Thyroid gland (tissue), 4 donors: Measurements from ENCODE around the gene MGAT1. TPM values are rescaled to one million over a fixed set of nuclear protein-coding genes. Genes with fewer than 3 reads are reported as not detected.

Experiments
- DNase-seq, 2 donors: peaks; one replicate each; pipeline ENCODE4 v3.0.0-alpha.2; 2019
- H3K27ac ChIP-seq, 3 donors: fragments of 200-600 bp; sonication (generic); 1 replicate in 2 of 3; 2 replicates in 1 of 3; pipeline ENCODE4 v1.5.1; 2016 to 2019; ENCODE audit warnings: mild to moderate bottlenecking in 1 of 3, moderate library complexity in 1 of 3
- H3K27me3 ChIP-seq: fragments of 200-600 bp; sonication (generic); one replicate; pipeline ENCODE4 v1.5.1; 2019
- H3K36me3 ChIP-seq, 2 donors: fragments of 200-600 bp; sonication (generic); one replicate each; pipeline ENCODE4 v1.5.1; 2016 to 2019
- H3K4me1 ChIP-seq, 2 donors: fragments of 200-600 bp; sonication (generic); one replicate each; pipeline ENCODE4 v1.5.1; 2017 to 2019
- H3K4me3 ChIP-seq, 3 donors: fragments of 200-600 bp; sonication (generic); replicated peaks in 1 of 3; 1 replicate in 2 of 3; 2 replicates in 1 of 3; pipeline ENCODE4 v1.5.1; 2016; ENCODE audit warnings: mild to moderate bottlenecking in 1 of 3
- H3K9me3 ChIP-seq: fragments of 200-600 bp; sonication (generic); one replicate; pipeline ENCODE4 v1.5.1; 2017
- CTCF ChIP-seq, 6 experiments: fragments of 200-600 bp in 3 of 6; fragments of 450-650 bp in 3 of 6; sonication (generic) in 3 of 6; IDR thresholded peaks; one replicate each; pipeline ENCODE4 v1.5.1; 2016 to 2019; ENCODE audit warnings: antibody characterized with exemption in 6 of 6, mild to moderate bottlenecking in 2 of 6, inconsistent platforms in 1 of 6, moderate library complexity in 1 of 6
- POLR2A ChIP-seq, 2 donors: fragments of 450-650 bp; IDR thresholded peaks; one replicate each; pipeline ENCODE4 v1.6.1; 2017; ENCODE audit warnings: antibody characterized with exemption in 2 of 2, mild to moderate bottlenecking in 2 of 2, moderate library complexity in 1 of 2
- WGBS, 2 donors: methylation state at CpG; one replicate each; pipeline ENCODE4 v1.1.5; 2017; 5-methylcytosine and 5-hydroxymethylcytosine counted together
- intact Hi-C: fragments of 100-400 bp; cut with DNase I; formaldehyde crosslinking; loops from one replicate; pipeline ENCODE4 v1.15.1; 2023
- total RNA-seq, 4 donors: library from RNA; depleted of rRNA; stranded (reverse); fragments of >200 nt; gene quantifications; one replicate each; pipeline ENCODE4 v1.2.3, GENCODE V29; 2016

Gene MGAT1
- total RNA-seq, 4 donors from 2014 or later = 155 to 283 (median 200) TPM

GRCh38 chr5:180823940-180824629 is 21.5 kb upstream of the MGAT1 start:
- peak overlapping the region; percentile 89 to 98 (median 94) for H3K27ac ChIP-seq

GRCh38 chr5:180823346-180823745 is 20.7 kb upstream of the MGAT1 start:
- Histone ChIP-seq H3K27me3 (no peaks in the 10 kb centered on the region), H3K36me3 (no peaks in the 10 kb centered on the region), H3K9me3 (no peaks in the 10 kb centered on the region), H3K4me1 (peaks cover 63 to 78% of the 10 kb centered on the region in 2 donors), H3K27ac (peak overlapping the region; percentile 89 to 98 (median 94)), H3K4me3 (no peak overlapping the region)
- DNase-seq = peak; percentile 84 to 87
- TF ChIP-seq POLR2A (IDR thresholded peaks at IDR 0.05) (peak in 1 of 2 donors; percentile 82), CTCF (IDR thresholded peaks at IDR 0.05) (no peak)
- 46 to 52% methylated on average over 4 to 5 of the region's 7 CpGs for WGBS, 2 donors
- intact Hi-C loops = no loop called here

More at GRCh38 chr5:180823940-180824629, 21.5 kb upstream of the MGAT1 start:
- no peak for DNase-seq
- Histone ChIP-seq H3K36me3 (no peaks in the 10 kb centered on the region), H3K27me3 (no peaks in the 10 kb centered on the region), H3K4me1 (peaks cover 55 to 71% of the 10 kb centered on the region in 2 donors), H3K9me3 (no peaks in the 10 kb centered on the region), H3K4me3 (no peak overlapping the region)
- intact Hi-C loops = no loop called here
- WGBS, 2 donors = 67 to 73% methylated on average over 6 of the region's 6 CpGs
- TF ChIP-seq POLR2A (IDR thresholded peaks at IDR 0.05) (no peak), CTCF (IDR thresholded peaks at IDR 0.05) (no peak)

- no peak for TF ChIP-seq POLR2A (IDR thresholded peaks at IDR 0.05)
- TF ChIP-seq CTCF (IDR thresholded peaks at IDR 0.05) = no peak
- Histone ChIP-seq H3K27me3 (no peaks in the 10 kb centered on the region), H3K36me3 (no peaks in the 10 kb centered on the region), H3K4me3 (no peak overlapping the region), H3K4me1 (peaks cover 74 to 90% of the 10 kb centered on the region in 2 donors), H3K9me3 (no peaks in the 10 kb centered on the region), H3K27ac (peak overlapping the region; percentile 82 to 89 (median 85))
- no peak for DNase-seq
- intact Hi-C loops = no loop called here
- 95 to 97% methylated on average over 4 of the region's 4 CpGs for WGBS, 2 donors
These were observed 18.9 kb upstream of the MGAT1 start for GRCh38 chr5:180821538-180821937.

- WGBS, 2 donors = 52 to 63% methylated on average over 3 of the region's 3 CpGs
- peak in 1 of 2 donors; percentile 22 for TF ChIP-seq POLR2A (IDR thresholded peaks at IDR 0.05)
- TF ChIP-seq CTCF (IDR thresholded peaks at IDR 0.05) = no peak
- no peaks in the 10 kb centered on the region for H3K27me3 ChIP-seq
- H3K4me1 ChIP-seq = peaks cover 78 to 91% of the 10 kb centered on the region in 2 donors
- H3K9me3 ChIP-seq = no peaks in the 10 kb centered on the region
- no peaks in the 10 kb centered on the region for H3K36me3 ChIP-seq
- H3K4me3 ChIP-seq = no peak overlapping the region
- H3K27ac ChIP-seq = peak overlapping the region; percentile 82 to 89 (median 85)
- no peak for DNase-seq
- intact Hi-C loops = no loop called here
These were observed 18.2 kb upstream of the MGAT1 start for GRCh38 chr5:180820788-180821321.

- no peak for TF ChIP-seq CTCF (IDR thresholded peaks at IDR 0.05)
- H3K4me1 ChIP-seq = peaks cover 63 to 89% of the 10 kb centered on the region in 2 donors
- no peaks in the 10 kb centered on the region for H3K9me3 ChIP-seq
- no peaks in the 10 kb centered on the region for H3K27me3 ChIP-seq
- 57 to 64% methylated on average over 6 of the region's 6 CpGs for WGBS, 2 donors
- H3K36me3 ChIP-seq = no peaks in the 10 kb centered on the region
- no peak overlapping the region for H3K4me3 ChIP-seq
- no peak for DNase-seq
- H3K27ac ChIP-seq = peak overlapping the region; percentile 95 to 99 (median 97)
- intact Hi-C loops = no loop called here
These were observed 16.2 kb upstream of the MGAT1 start for GRCh38 chr5:180818677-180819341.
